Neural progenitor cell (in vitro differentiated cells): Measurements from ENCODE around the gene PPIA. TPM values are rescaled to one million over a fixed set of nuclear protein-coding genes. Genes with fewer than 3 reads are reported as not detected.

Experiments
- DNase-seq: peaks from one replicate; pipeline ENCODE4 v3.0.0-alpha.2; 2016; ENCODE audit warnings: low spot score
- H2AFZ ChIP-seq: fragments of 200-600 bp; sonication (generic); replicated peaks from 2 replicates; pipeline ENCODE4 v1.6.1; 2016; ENCODE audit warnings: antibody characterized with exemption
- H3F3A ChIP-seq: fragments of 200-600 bp; sonication (generic); 2 replicates; pipeline ENCODE4 v1.6.1; 2016; ENCODE audit warnings: antibody characterized with exemption, low read depth
- H3K27ac ChIP-seq: fragments of 200-600 bp; sonication (generic); 2 replicates; pipeline ENCODE4 v1.5.1; 2016; ENCODE audit warnings: mild to moderate bottlenecking
- H3K27me3 ChIP-seq: fragments of 200-600 bp; sonication (generic); 2 replicates; pipeline ENCODE4 v1.6.1; 2016; ENCODE audit warnings: mild to moderate bottlenecking, moderate library complexity
- H3K36me3 ChIP-seq: fragments of 200-600 bp; sonication (generic); 2 replicates; pipeline ENCODE4 v1.5.1; 2016
- H3K4me1 ChIP-seq: fragments of 200-600 bp; sonication (generic); 2 replicates; pipeline ENCODE4 v1.6.1; 2016; ENCODE audit warnings: mixed run types
- H3K4me2 ChIP-seq: fragments of 200-600 bp; sonication (generic); 2 replicates; pipeline ENCODE4 v1.6.1; 2016
- H3K4me3 ChIP-seq: fragments of 200-600 bp; sonication (generic); 2 replicates; pipeline ENCODE4 v1.5.1; 2016
- H3K79me2 ChIP-seq: fragments of 200-600 bp; sonication (generic); 2 replicates; pipeline ENCODE4 v1.6.1; 2016; ENCODE audit warnings: low read depth
- H3K9ac ChIP-seq: fragments of 200-600 bp; sonication (generic); 2 replicates; pipeline ENCODE4 v1.6.1; 2016
- H3K9me3 ChIP-seq: fragments of 200-600 bp; sonication (generic); 2 replicates; pipeline ENCODE4 v1.5.1; 2016; ENCODE audit warnings: low read depth
- H4K20me1 ChIP-seq: fragments of 200-600 bp; sonication (generic); 2 replicates; pipeline ENCODE4 v1.6.1; 2016; ENCODE audit warnings: low read depth
- H3K27ac Mint-ChIP-seq: 3 replicates; pipeline ENCODE4 v1.8.0; 2021; ENCODE audit warnings: mixed read lengths
- H3K27me3 Mint-ChIP-seq: 2 replicates; pipeline ENCODE4 v1.8.0; 2022; ENCODE audit warnings: low read depth, mild to moderate bottlenecking, inconsistent platforms, moderate library complexity, mixed read lengths; ENCODE audit not compliant: insufficient read depth
- H3K36me3 Mint-ChIP-seq: 3 replicates; pipeline ENCODE4 v1.8.0; 2021; ENCODE audit warnings: mixed read lengths
- H3K4me1 Mint-ChIP-seq: 3 replicates; pipeline ENCODE4 v1.8.0; 2021; ENCODE audit warnings: mixed read lengths
- H3K4me3 Mint-ChIP-seq: 3 replicates; pipeline ENCODE4 v1.8.0; 2021; ENCODE audit warnings: mild to moderate bottlenecking, moderate library complexity, mixed read lengths
- H3K9me3 Mint-ChIP-seq: 3 replicates; pipeline ENCODE4 v1.8.0; 2020; ENCODE audit warnings: mixed read lengths
- EZH2 ChIP-seq: fragments of 200-600 bp; sonication (generic); IDR thresholded peaks from 2 replicates; pipeline ENCODE4 v1.6.1; 2017; ENCODE audit warnings: antibody characterized with exemption, mild to moderate bottlenecking, moderate library complexity
- EZH2phosphoT487 ChIP-seq: fragments of 200-600 bp; sonication (generic); IDR thresholded peaks from 2 replicates; pipeline ENCODE4 v1.6.1; 2017; ENCODE audit warnings: antibody characterized with exemption
- total RNA-seq: library from RNA; depleted of rRNA; stranded (reverse); fragments of >200 nt; gene quantifications from 2 replicates; pipeline ENCODE4 v1.2.3, GENCODE V29; 2015; ENCODE audit warnings: low replicate concordance
- TF ChIP-seq, protein P1 (sequence below): fragments of 200-600 bp; sonication (generic); IDR thresholded peaks from 2 replicates; pipeline ENCODE4 v1.5.1; 2017; ENCODE audit warnings: antibody characterized with exemption, mild to moderate bottlenecking

The PPIA gene
- total RNA-seq, 1 donor from 2014 or later = 2,932 TPM

DNA sequence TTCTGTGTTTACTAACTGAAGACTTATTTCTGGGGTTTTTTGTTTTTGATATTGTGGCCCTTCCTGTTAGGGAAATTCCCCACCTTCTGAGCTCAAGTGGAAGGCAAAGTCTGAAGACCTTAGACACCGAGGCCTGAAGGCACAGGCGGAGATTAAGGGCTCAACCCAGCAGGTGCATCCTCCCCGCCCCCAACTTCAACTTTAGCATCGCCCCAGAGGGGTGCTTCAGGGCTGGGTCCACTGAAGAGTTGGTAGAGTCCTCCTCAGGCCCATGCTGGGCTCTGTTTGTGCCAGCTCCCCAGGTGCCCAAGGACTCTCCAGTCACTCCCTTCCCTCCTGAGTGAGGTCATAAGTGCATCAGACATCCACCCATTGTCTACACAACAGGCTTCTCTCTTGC lies 9.4 kb upstream of the PPIA start:
- H3K4me1 ChIP-seq = peaks cover 3% of the 10 kb centered on the region
- H3K4me3 ChIP-seq = no peak overlapping the region
- no peak overlapping the region for H3K27ac ChIP-seq
- Mint-ChIP-seq H3K27me3 (peaks cover 6% of the 10 kb centered on the region), H3K9me3 (peaks cover 14% of the 10 kb centered on the region), H3K36me3 (peaks cover 4% of the 10 kb centered on the region), H3K4me3 (no peak overlapping the region), H3K27ac (no peak overlapping the region), H3K4me1 (no peaks in the 10 kb centered on the region)
- peaks cover 3% of the 10 kb centered on the region for H3F3A ChIP-seq
- no peak overlapping the region for H3K9ac ChIP-seq
- no peaks in the 10 kb centered on the region for H4K20me1 ChIP-seq
- H3K79me2 ChIP-seq = no peaks in the 10 kb centered on the region
- no peaks in the 10 kb centered on the region for H3K9me3 ChIP-seq
- H2AFZ ChIP-seq = no peak overlapping the region
- no peak overlapping the region for H3K4me2 ChIP-seq
- DNase-seq = no peak
- no peaks in the 10 kb centered on the region for H3K27me3 ChIP-seq
- H3K36me3 ChIP-seq = no peaks in the 10 kb centered on the region
- TF ChIP-seq EZH2phosphoT487 (no peak), EZH2 (no peak)
- TF ChIP-seq, protein P1, sequence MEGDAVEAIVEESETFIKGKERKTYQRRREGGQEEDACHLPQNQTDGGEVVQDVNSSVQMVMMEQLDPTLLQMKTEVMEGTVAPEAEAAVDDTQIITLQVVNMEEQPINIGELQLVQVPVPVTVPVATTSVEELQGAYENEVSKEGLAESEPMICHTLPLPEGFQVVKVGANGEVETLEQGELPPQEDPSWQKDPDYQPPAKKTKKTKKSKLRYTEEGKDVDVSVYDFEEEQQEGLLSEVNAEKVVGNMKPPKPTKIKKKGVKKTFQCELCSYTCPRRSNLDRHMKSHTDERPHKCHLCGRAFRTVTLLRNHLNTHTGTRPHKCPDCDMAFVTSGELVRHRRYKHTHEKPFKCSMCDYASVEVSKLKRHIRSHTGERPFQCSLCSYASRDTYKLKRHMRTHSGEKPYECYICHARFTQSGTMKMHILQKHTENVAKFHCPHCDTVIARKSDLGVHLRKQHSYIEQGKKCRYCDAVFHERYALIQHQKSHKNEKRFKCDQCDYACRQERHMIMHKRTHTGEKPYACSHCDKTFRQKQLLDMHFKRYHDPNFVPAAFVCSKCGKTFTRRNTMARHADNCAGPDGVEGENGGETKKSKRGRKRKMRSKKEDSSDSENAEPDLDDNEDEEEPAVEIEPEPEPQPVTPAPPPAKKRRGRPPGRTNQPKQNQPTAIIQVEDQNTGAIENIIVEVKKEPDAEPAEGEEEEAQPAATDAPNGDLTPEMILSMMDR = no peak

DNA sequence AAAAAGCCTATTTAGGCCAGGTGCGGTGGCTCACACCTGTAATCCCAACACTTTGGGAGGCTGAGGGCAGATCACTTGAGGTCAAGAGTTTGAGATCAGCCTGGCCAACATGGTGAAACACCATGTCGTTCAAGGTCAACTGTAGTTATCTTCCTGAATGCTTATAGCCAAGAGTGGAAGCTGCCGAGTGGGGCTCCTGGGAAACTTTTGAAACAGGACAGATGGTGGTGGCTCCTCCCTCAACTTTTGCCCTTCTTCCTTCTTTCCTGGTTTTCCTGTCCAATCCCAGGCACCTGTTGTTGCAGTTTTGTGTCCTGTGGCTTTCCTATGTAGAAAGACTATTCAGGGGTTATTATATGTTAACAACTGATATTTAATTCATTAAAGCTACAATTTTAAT lies 8.7 kb upstream of the PPIA start:
- H3K4me1 ChIP-seq = peaks cover 3% of the 10 kb centered on the region
- no peaks in the 10 kb centered on the region for H3K4me1 Mint-ChIP-seq
- no peak overlapping the region for H2AFZ ChIP-seq
- peaks cover 3% of the 10 kb centered on the region for H3F3A ChIP-seq
- no peaks in the 10 kb centered on the region for H3K27me3 ChIP-seq
- no peak overlapping the region for H3K27ac ChIP-seq
- H3K4me3 ChIP-seq = no peak overlapping the region
- H3K9ac ChIP-seq = no peak overlapping the region
- no peaks in the 10 kb centered on the region for H4K20me1 ChIP-seq
- H3K36me3 Mint-ChIP-seq = peaks cover 4% of the 10 kb centered on the region
- H3K4me2 ChIP-seq = no peak overlapping the region
- H3K36me3 ChIP-seq = no peaks in the 10 kb centered on the region
- peaks cover 2% of the 10 kb centered on the region for H3K27me3 Mint-ChIP-seq
- no peak for TF ChIP-seq EZH2
- TF ChIP-seq, protein P1 = no peak
- no peak for TF ChIP-seq EZH2phosphoT487
- H3K4me3 Mint-ChIP-seq = no peak overlapping the region
- DNase-seq = no peak
- H3K27ac Mint-ChIP-seq = no peak overlapping the region
- no peaks in the 10 kb centered on the region for H3K9me3 ChIP-seq
- H3K79me2 ChIP-seq = no peaks in the 10 kb centered on the region
- H3K9me3 Mint-ChIP-seq = peaks cover 10% of the 10 kb centered on the region

- peaks cover 3% of the 10 kb centered on the region for H3K4me1 ChIP-seq
- Mint-ChIP-seq H3K4me1 (no peaks in the 10 kb centered on the region), H3K9me3 (no peaks in the 10 kb centered on the region), H3K27ac (no peak overlapping the region), H3K4me3 (no peak overlapping the region), H3K27me3 (no peaks in the 10 kb centered on the region), H3K36me3 (no peaks in the 10 kb centered on the region)
- H2AFZ ChIP-seq = no peak overlapping the region
- H3K9me3 ChIP-seq = no peaks in the 10 kb centered on the region
- no peak overlapping the region for H3K9ac ChIP-seq
- TF ChIP-seq, protein P1 = no peak
- TF ChIP-seq EZH2 (no peak), EZH2phosphoT487 (no peak)
- no peak overlapping the region for H3K4me2 ChIP-seq
- no peaks in the 10 kb centered on the region for H3K27me3 ChIP-seq
- H3F3A ChIP-seq = peaks cover 7% of the 10 kb centered on the region
- H3K27ac ChIP-seq = no peak overlapping the region
- H4K20me1 ChIP-seq = no peaks in the 10 kb centered on the region
- no peaks in the 10 kb centered on the region for H3K79me2 ChIP-seq
- H3K36me3 ChIP-seq = no peaks in the 10 kb centered on the region
- no peak for DNase-seq
- H3K4me3 ChIP-seq = no peak overlapping the region
Observed at GRCh38 chr7:44789990-44790389, 6.5 kb upstream of the PPIA start.
